ENCODE data around the gene CYP3A4. TPM values are rescaled to one million over a fixed set of nuclear protein-coding genes. Genes with fewer than 3 reads are reported as not detected.

CYP3A4 gene
- total and polyA plus RNA-seq, 9 of the 15 experiments (the other 6 are each of a cell fraction or from before 2014, with no cell fraction given): 0.07 to 0.08 TPM; not detected in 7

GRCh38 chr7:99822731-99823718 is 39.0 kb upstream of the CYP3A4 start:
- FAIRE-seq (no peak), ATAC-seq (0 out of 3 replicates have a peak, but pooled peaks have one; percentile 23), DNase-seq (ENCODE audit: extremely low read depth in 1 of 4, low spot score in 3 of 4) (no peak)
- no peaks in the 10 kb centered on the region for H3K79me2 ChIP-seq (ENCODE audit: control insufficient read depth, insufficient read depth, low read length)
- no peak overlapping the region for H3K9ac ChIP-seq (ENCODE audit: insufficient read depth in 1 of 2, low read depth in 2 of 2, low read length in 2 of 2)
- in situ Hi-C loops (cut with MboI) (no loop called here), intact Hi-C loops (cut with micrococcal nuclease) (no loop called here)
- no peak overlapping the region for H2AFZ ChIP-seq (ENCODE audit: low read depth, low read length)
- no peaks in the 10 kb centered on the region for H3K36me3 ChIP-seq (ENCODE audit: control insufficient read depth, insufficient read depth, low read length)
- WGBS (ENCODE audit: insufficient coverage, low coverage, missing lambda C conversion rate): 52% methylated on average over 4 of the region's 4 CpGs
- no peaks in the 10 kb centered on the region for H3K27me3 ChIP-seq (ENCODE audit: control insufficient read depth in 2 of 2, insufficient read depth in 2 of 2, low read length in 2 of 2)
- H3K4me2 ChIP-seq (ENCODE audit: insufficient read depth, low read length): no peak overlapping the region
- TF ChIP-seq DPF2 (IDR thresholded peaks at IDR 0.05) (no peak), ZNF280B (CRISPR knock-in tag; IDR thresholded peaks at IDR 0.05) (no peak), RFX5 (IDR thresholded peaks at IDR 0.05; ENCODE audit: low read depth, low read length) (no peak), ETV6 (IDR thresholded peaks at IDR 0.05; ENCODE audit: borderline replicate concordance in 1 of 2, low read depth in 2 of 2, low read length in 1 of 2) (no peak), ETV6 (CRISPR knock-in tag; IDR thresholded peaks at IDR 0.05; ENCODE audit: borderline replicate concordance) (no peak), NFE2L1 (tag; IDR thresholded peaks at IDR 0.05; ENCODE audit: borderline replicate concordance, low read depth) (no peak)
- TF ChIP-seq, protein P1, sequence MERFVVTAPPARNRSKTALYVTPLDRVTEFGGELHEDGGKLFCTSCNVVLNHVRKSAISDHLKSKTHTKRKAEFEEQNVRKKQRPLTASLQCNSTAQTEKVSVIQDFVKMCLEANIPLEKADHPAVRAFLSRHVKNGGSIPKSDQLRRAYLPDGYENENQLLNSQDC (CRISPR knock-in tag; IDR thresholded peaks at IDR 0.05): no peak
- H4K20me1 ChIP-seq (replicated peaks; ENCODE audit: control insufficient read depth, insufficient read depth, low read length): no peaks in the 10 kb centered on the region
- no peaks in the 10 kb centered on the region for H3K9me3 ChIP-seq (replicated peaks; ENCODE audit: control insufficient read depth, insufficient read depth, low read depth, low read length)
- no peak overlapping the region for H3K27ac ChIP-seq (ENCODE audit: extremely low read depth, low read depth, low read length)
- CTCF ChIA-PET (ENCODE audit: low intra/inter-chr PET ratio): no interaction called here
- H3K4me1 ChIP-seq (replicated peaks in 1 of 2; ENCODE audit: control insufficient read depth in 2 of 2, insufficient read depth in 2 of 2, low read length in 2 of 2): peaks cover 4 to 5% of the 10 kb centered on the region in 2 experiments; a peak in 4 of 5 replicates
- H3K4me3 ChIP-seq: no peak overlapping the region
- POLR2A ChIA-PET: interaction anchor here (0.6 to 2.0 kb wide), 3 partner anchors 10 to 206 kb away, joined by 3 to 10 read pairs (median 3); partner anchors contain the start of gene ZSCAN25
- H3K9me1 ChIP-seq (ENCODE audit: control insufficient read depth, insufficient read depth, low read length): no peaks in the 10 kb centered on the region
- BruUV-seq (replicated peaks): no TSS peak

Data from K562 (cell line).